ENCODE measurements around the gene HMOX1. TPM values are rescaled to one million over a fixed set of nuclear protein-coding genes. Genes with fewer than 3 reads are reported as not detected.

HMOX1 gene
- total and polyA plus RNA-seq, 2 of the 13 experiments (the other 11 are each of a cell fraction or from before 2014, with no cell fraction given) = 53.6 to 67.4 TPM

GRCh38 chr22:35411102-35411501 lies 30.2 kb downstream of the HMOX1 start:
- Histone ChIP-seq H4K20me1 (ENCODE audit: insufficient read depth, low read length) (no peaks in the 10 kb centered on the region), H3K36me3 (replicated peaks in 1 of 2; ENCODE audit: control insufficient read depth in 1 of 2, insufficient read depth in 2 of 2, low read length in 2 of 2) (peaks cover 22 to 87% of the 10 kb centered on the region in 2 experiments), H3K4me2 (ENCODE audit: low read depth, low read length) (no peak overlapping the region), H3K9me3 (ENCODE audit: low read length) (no peaks in the 10 kb centered on the region), H3K4me1 (ENCODE audit: insufficient read depth, low read length) (peaks cover 23% of the 10 kb centered on the region), H2AFZ (ENCODE audit: low read length) (no peak overlapping the region), H3K4me3 (replicated peaks in 1 of 3; ENCODE audit: insufficient read depth in 1 of 3, low read depth in 2 of 3, low read length in 3 of 3) (no peak overlapping the region), H3K9ac (ENCODE audit: insufficient read depth, low read depth, low read length) (no peak overlapping the region), H3K27ac (ENCODE audit: extremely low read length, insufficient read depth, low read length) (no peak overlapping the region), H3K27me3 (ENCODE audit: control insufficient read depth in 1 of 2, insufficient read depth in 2 of 2, low read length in 2 of 2) (no peaks in the 10 kb centered on the region), H3K79me2 (ENCODE audit: insufficient read depth, low read length) (no peaks in the 10 kb centered on the region)
- intact Hi-C loops (cut with micrococcal nuclease; ENCODE audit: unreplicated experiment) (loop anchor here (5.0 kb wide), 1 partner anchor 59 kb away; no protein-coding TSS in a partner anchor), in situ Hi-C loops (cut with HindIII; ENCODE audit: extremely low pct_ligation_motif_present, low pct_unique_long_range_greater_than_20kb) (no loop called here)
- CTCF ChIA-PET (ENCODE audit: low intra/inter-chr PET ratio, low total read pairs) = interaction anchor here (0.8 kb wide), 1 partner anchor 60 kb away, joined by 3 read pairs; no protein-coding TSS in a partner anchor
- DNase-seq (ENCODE audit: low spot score) (no peak), FAIRE-seq (no peak), ATAC-seq (no peak)
- BruUV-seq (replicated peaks) = no TSS peak
- POLR2A ChIA-PET = no interaction called here
- WGBS (ENCODE audit: low lambda C conversion rate) = 94% methylated on average over 7 of the region's 7 CpGs
- TF ChIP-seq ZBTB38 (CRISPR knock-in tag; IDR thresholded peaks at IDR 0.05) = no peak
- TF ChIP-seq HOXA9 (CRISPR knock-in tag; IDR thresholded peaks at IDR 0.05; ENCODE audit: borderline replicate concordance) = no peak
- TF ChIP-seq ATAD3A (CRISPR knock-in tag; IDR thresholded peaks at IDR 0.05) = no peak
- TF ChIP-seq ZNF652 (CRISPR knock-in tag; IDR thresholded peaks at IDR 0.05; ENCODE audit: borderline replicate concordance, low read depth) = no peak
- TF ChIP-seq ZFP91 (CRISPR knock-in tag; IDR thresholded peaks at IDR 0.05; ENCODE audit: borderline replicate concordance) = no peak
- no peak for TF ChIP-seq THYN1 (CRISPR knock-in tag; IDR thresholded peaks at IDR 0.05; ENCODE audit: borderline replicate concordance, low read depth)
- no peak for TF ChIP-seq ZNF788 (CRISPR knock-in tag; IDR thresholded peaks at IDR 0.05; ENCODE audit: borderline replicate concordance)
- TF ChIP-seq ZNF256 (CRISPR knock-in tag; conservative IDR thresholded peaks at IDR 0.05) = no peak
- no peak for TF ChIP-seq ARID3A (IDR thresholded peaks at IDR 0.05; ENCODE audit: low read depth, low read length)
- no peak for TF ChIP-seq BCL6 (CRISPR knock-in tag; IDR thresholded peaks at IDR 0.05)
- no peak for TF ChIP-seq FOSL1 (CRISPR knock-in tag; IDR thresholded peaks at IDR 0.05; ENCODE audit: borderline replicate concordance)
- TF ChIP-seq ARNTL (CRISPR knock-in tag; IDR thresholded peaks at IDR 0.05) = no peak
- TF ChIP-seq CREB1 (IDR thresholded peaks at IDR 0.05) = no peak
- no peak for TF ChIP-seq CREB1 (CRISPR knock-in tag; IDR thresholded peaks at IDR 0.05)
- no peak for TF ChIP-seq NCOR1 (IDR thresholded peaks at IDR 0.05; ENCODE audit: borderline replicate concordance, low read length)
- no peak for TF ChIP-seq SIN3A (IDR thresholded peaks at IDR 0.05; ENCODE audit: borderline replicate concordance, low read depth, low read length)
- no peak for TF ChIP-seq ZNF770 (CRISPR knock-in tag; IDR thresholded peaks at IDR 0.05)
- TF ChIP-seq FOXM1 (CRISPR knock-in tag; IDR thresholded peaks at IDR 0.05) = no peak
- no peak for TF ChIP-seq RXRA (CRISPR knock-in tag; IDR thresholded peaks at IDR 0.05)
